ENCODE results near the gene ICE1. TPM values are rescaled to one million over a fixed set of nuclear protein-coding genes. Genes with fewer than 3 reads are reported as not detected.

ICE1 gene, protein sequence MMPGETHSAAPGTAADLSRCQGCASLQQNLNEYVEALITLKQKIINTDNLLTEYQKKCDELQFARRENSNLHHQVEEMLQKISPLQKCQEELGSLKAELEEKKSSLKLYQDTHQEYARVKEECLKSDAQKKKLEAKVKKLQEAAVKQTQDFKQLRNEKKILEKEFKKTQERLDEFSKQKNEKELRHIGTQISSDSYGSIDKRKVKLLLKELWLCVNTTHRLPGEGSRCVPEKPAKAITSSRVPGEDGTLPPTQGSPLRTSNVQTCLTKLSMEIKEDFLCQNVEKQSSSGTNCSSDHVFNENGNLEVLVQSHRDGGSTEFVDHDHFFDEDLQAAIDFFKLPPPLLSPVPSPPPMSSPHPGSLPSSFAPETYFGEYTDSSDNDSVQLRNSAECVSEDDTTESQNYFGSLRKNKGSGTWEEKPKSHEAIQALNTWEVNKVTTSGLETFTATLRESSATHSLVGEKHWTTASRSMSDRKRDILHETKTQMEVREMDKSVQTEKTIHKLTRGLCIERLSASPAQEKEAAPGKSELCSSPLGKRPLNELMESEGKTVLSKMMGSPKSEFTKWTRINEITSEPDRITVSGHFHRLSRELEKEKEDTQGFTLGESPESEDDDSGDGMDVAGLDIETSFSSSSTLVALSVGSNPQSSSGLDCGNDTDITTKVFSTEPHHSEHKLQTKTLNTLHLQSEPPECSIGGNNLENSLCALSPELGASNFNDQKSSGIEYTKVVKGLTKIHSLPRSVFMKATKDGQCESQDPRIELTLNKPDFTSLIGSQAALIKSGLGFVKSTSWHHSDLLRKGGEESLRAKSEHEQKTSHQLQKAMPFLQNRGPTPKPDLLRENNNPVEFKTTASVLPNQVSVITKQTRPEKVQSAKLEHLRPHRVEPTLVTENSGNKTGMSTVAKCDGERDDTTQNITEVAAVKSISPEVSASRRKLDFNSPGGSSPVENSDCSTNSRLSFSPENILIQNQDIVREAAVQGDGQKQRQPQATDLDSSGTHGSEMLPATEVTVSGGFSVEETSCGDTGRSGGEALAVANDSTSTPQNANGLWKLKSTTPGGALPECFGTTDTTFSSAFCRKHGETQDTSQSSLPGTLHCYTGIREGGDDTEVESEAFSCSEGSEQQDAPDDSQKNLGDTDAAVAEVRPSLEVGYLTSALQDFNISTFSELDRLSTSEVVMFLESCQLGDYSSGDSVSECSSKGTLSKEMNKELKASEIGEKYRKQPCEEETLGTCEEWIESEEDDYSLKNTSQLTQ (N-terminal part only)
- 26.0 and 26.2 TPM in 2 replicates for total RNA-seq

DNA sequence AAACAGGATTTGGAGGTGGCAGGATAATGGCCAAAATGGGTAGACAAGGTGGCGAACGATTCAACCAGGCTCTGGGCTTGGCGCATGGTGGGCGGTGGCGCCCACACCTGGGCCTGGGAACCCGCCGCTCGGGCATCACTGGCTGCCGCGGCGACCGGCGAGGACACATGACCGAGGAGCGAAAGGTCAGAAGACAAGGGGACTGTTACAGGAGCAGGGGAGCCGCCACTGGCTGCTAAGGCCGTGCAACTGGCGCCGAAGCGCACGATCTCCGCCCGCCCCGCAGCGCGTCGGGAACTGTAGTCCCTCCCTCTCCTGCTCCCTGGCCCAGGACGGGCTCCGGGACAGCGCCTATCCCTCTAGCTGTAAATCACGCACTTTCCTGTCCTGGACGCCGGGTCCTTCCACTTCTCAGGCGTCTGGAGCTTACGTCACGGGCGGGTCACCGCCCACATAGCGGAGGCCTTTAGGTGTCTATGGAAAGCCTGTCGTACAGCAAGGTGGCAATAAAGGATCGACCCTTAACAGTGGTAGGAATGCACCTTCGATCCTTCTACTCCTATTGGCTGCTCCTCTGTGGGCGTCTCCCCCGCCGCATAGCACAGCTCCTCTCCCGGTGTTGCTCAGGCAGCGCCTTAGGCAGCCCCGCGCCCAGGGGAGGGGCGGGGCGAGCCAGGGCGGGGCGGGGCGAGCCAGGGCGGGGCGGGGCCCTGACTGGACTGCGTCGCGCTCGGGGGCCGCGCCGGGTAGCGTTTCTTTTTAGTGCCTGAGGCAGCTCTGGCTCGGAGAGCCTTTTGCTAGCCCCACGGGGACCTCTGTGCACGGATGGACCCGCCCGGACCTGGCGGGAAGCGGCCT, at the start of gene ICE1:
Gene ICE1 (plus strand): TSS at position 717 of the 858 bp plus-strand sequence. CDS start 239 bp downstream, outside the sequence.

Data from smooth muscle cell of trachea (primary cell).